Activated CD4-positive, alpha-beta T cell treated with anti-CD3 and anti-CD28 coated beads, Interleukin-10, Interleukin-2, amounts not matched to agents 100 ng/mL and 50 ng/mL, durations not matched to agents 16 hours and 8 hours (primary cell): ENCODE results near the gene ZNF329.

ENCODE experiments used
- DNase-seq: peaks from one replicate; pipeline ENCODE4 v3.0.0-alpha.2; 2020

ZNF329 gene

GRCh38 chr19:58118979-58119733 is 31.4 kb downstream of the ZNF329 start:
- no peak for DNase-seq

GRCh38 chr19:58117841-58118575 is 32.6 kb downstream of the ZNF329 start:
- no peak for DNase-seq

DNA sequence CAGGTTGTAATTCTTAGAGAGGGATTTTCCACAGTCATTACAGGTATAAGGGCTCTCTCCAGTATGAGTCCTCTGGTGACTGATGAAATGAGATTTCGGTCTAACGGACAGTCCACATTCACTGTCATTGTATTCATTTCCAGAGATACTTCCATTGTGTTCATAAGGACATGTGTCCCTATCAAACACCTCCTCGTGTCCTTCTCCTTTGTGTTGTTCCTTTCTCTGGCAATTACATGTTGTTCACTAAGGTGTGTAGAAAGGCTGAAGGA is 42.1 kb downstream of the ZNF329 start:
- no peak for DNase-seq

DNA sequence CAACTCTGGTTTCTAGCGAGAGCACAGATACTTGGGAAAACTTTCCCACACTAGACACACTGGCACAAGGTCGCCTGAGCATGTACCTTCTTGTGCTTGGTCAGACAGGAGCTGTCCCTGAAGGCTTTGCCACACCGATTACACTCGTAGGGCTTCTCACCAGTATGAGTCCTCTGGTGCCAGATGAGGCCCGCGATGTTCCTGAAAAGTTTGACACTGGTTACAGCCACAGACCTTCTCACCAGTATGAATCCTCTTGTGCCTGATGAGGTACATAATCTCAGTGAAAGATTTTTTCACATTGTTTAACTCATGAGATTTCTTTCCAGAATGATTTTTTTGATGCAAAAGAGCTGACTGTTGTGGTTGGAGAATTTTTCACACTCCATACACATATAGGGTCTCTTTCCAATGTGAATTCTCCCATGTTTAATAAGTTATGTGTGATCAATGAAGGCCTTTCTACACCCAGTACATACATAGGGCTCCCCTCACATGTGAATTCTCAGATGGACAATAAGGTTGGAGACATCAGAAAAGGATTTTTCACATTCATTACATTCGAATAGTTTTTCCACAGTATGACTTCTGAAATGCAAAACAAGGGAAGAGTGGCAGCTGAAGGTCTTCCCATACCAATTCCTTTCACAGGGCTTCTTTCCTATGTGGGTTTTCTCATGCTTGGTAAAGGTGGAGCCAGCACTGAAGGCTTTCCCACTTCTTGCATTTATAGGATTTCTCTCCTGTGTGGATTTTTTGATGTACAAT is 42.6 kb downstream of the ZNF329 start:
- DNase-seq, result no peak

- DNase-seq, result no peak
Measured at GRCh38 chr19:58098682-58098998, 51.9 kb downstream of the ZNF329 start.

GRCh38 chr19:58097781-58098681 is 52.6 kb downstream of the ZNF329 start, which contains the start of gene ZSCAN18:
TSS of gene ZSCAN18 (minus strand) at chr19:58098231. CDS start at chr19:58090267, 7,964 bp downstream.
- peak; percentile 88 for DNase-seq

DNA sequence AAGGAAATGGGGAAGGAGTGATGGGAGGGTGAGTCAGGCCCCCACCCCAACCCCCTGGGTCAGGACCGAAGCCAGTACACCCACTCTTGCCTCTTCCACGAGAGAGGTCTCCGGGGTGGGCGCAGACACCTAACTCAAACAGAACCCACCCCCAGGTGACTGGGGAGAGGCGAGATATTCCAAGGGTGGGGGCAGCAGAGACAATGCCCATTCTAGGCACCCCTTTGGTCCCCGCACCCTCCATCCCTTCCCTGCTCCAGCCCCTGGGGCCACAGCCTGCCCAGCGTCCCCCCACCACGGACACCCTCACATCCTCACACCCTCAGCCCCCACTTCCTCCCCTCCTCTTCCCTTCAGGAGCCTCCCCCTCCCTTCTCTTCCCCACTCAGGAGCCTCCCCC is 53.2 kb downstream of the ZNF329 start:
- no peak for DNase-seq

- DNase-seq, result no peak
Measured at GRCh38 chr19:58096884-58097283, 53.7 kb downstream of the ZNF329 start.

- no peak for DNase-seq
Measured at GRCh38 chr19:58095328-58095727, 55.3 kb downstream of the ZNF329 start.

GRCh38 chr19:58093071-58093470 is 57.5 kb downstream of the ZNF329 start:
- DNase-seq, result no peak

- DNase-seq, result no peak
Measured at GRCh38 chr19:58091251-58091995, 59.2 kb downstream of the ZNF329 start.

DNA sequence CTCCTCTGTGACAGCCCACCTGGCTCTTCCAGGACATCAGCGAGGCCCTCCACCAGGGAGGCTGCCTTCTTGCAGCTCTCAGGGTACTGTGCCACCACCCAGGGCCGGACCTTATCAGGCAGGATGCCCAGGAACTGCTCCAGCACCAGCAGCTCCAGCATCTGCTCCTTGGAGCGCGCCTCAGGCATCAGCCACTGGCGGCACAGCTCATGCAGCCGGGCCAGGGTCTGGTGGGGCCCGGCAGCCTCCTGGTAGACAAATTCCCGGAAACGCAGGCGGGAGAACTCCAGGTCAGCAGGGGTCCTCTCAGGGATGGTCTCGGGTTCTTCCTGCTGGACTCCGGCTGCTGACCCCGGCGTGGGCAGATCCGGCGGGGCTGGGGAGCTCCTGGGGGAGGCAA is 60.7 kb downstream of the ZNF329 start:
- no peak for DNase-seq

GRCh38 chr19:58088521-58089052 is 62.0 kb downstream of the ZNF329 start:
- no peak for DNase-seq

DNA sequence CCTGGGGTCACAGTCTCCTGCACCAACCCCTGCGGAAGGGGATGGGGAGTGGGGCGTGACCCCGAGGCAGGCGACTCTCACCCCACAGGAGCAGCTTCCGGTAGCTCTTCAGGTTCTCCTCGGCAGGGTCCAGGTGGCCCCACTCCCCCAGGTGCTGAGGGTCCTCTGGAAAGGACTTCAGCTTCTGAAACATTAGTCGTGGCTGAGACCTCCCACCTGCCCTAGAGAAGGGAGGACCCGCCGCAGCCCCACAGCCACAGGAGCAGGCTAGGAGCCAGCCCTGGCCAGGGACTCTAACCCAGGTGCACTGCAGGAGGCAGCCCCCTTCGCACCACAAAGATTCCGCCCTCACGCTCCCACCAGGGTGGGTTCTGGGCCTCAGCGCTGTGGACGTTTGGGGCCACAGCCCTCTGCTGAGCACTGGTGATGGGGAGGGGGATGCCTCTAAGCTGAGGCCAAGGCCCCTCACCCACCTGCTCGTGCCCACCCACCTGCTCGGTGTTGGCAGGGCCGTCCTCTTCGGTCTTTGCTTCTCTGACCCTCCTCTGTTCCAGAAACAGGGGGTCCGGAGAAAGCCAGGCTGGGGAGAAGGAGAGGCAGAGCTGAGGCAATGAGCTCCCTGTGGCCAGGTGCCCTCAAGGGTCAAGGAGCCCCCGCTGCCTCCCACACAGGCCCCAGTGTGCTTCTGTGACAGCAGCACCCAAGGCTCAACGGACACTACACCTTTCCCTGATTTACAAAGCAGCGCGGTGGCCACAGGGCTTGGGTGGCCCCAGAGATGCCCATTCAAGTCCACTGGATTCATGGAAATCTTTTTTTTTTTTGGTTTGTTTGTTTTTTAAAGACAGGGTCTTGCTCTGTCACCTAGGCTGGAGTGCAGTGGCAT is 63.5 kb downstream of the ZNF329 start:
- no peak for DNase-seq

DNA sequence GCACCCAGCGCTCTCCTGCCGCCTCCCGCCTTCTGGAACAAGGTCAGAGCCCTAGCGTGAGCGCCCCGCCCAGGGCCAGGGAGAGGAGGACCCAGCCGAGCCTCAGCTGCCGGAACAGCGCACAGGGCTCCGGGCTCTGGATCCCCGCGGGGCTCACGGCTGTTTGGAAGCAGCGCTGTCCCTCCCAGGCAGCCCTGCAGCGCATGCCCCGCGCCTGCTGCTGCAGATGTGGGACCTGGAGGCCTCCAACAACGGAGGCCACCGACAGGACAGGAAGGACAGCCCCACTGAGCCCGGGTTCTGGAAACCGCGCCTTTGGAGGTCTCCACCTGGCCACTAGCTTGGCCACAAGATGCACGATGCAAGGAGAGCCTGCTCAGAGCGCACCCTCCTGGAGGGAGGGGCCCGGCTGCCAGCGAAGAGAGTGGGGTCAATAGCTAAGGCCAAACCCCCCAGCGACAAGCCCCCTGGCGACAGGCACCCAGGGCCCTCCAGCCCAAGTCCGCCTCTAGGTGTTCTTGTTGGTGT is 65.2 kb downstream of the ZNF329 start:
- DNase-seq, result no peak

GRCh38 chr19:58084596-58085347 is 65.8 kb downstream of the ZNF329 start:
- DNase-seq, result no peak

GRCh38 chr19:58083021-58083420 is 67.6 kb downstream of the ZNF329 start:
- no peak for DNase-seq

DNA sequence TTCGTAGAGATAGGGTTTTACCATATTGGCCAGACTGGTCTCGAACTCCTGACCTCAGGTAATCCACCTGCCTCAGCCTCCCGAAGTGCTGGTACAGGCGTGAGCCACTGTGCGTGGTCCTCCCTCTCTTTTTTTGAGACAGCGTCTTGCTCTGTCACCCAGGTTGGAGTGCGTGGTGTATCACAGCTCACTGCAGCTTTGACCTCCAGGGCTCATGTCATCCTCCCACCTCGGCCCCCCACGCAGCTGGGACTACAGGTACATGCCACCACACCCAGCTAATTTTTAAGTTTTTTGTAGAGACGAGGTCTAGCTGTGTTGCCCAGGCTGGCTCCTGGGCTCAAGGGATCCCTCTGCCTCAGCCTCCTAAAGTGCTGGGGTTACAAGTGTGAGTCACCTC is 70.8 kb downstream of the ZNF329 start:
- DNase-seq, result no peak
